HCT116 (cell line): ENCODE measurements around the gene GJD2.

ENCODE experiments used
- EZH2phosphoT487 ChIP-seq: fragments of 200-600 bp; IDR thresholded peaks from 2 replicates; pipeline ENCODE4 v1.6.1; 2018; ENCODE audit warnings: antibody characterized with exemption, borderline replicate concordance
- POLR2A ChIP-seq: IDR thresholded peaks from 2 replicates; pipeline ENCODE4 v1.7.0; 2011; ENCODE audit warnings: borderline replicate concordance; ENCODE audit not compliant: insufficient read depth, insufficient read length; ENCODE audit errors: extremely low read depth
- ZNF274 ChIP-seq: fragments of 200-500 bp; sonication (Bioruptor generic); IDR thresholded peaks from 2 replicates; pipeline ENCODE4 v1.6.1; 2014; ENCODE audit warnings: mild to moderate bottlenecking, low read depth, low read length, inconsistent platforms
- TF ChIP-seq, protein P1 (sequence below): IDR thresholded peaks from 2 replicates; pipeline ENCODE4 v1.6.1; 2012
- TF ChIP-seq, protein P2 (sequence below), 3 experiments: fragments of 200-600 bp in 1 of 3; sonication (generic) in 1 of 3; IDR thresholded peaks in 2 of 3; conservative IDR thresholded peaks in 1 of 3; 2 replicates each; pipeline ENCODE4 v1.5.1; 2012 to 2017; ENCODE audit warnings: low read depth in 2 of 3, low read length in 2 of 3, antibody characterized with exemption in 1 of 3, borderline replicate concordance in 1 of 3, control low read depth in 1 of 3, mild to moderate bottlenecking in 1 of 3, mixed read lengths in 1 of 3, mixed run types in 1 of 3, moderate library complexity in 1 of 3; ENCODE audit not compliant: insufficient read depth in 1 of 3

DNA sequence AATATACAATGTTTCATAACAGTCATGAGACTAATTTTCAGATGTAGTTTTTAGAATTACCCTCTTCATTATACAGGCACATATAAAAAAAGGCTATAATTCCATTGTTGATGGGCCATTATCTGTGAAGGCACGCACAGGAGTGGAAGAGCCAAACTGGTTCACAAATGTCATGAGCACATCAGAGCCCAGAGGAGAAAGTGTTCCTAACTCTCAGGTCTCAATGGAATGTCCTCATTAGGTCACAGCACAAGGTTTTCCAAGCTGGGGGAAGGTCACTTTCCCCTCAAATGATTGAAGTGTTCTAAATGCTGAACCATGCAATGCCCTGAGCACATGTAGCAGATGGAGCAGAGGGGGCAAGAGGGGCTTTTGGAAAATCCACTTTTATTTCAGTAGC is 41.2 kb downstream of the GJD2 start:
- no peak for TF ChIP-seq POLR2A
- TF ChIP-seq EZH2phosphoT487 = no peak
- TF ChIP-seq, protein P1, sequence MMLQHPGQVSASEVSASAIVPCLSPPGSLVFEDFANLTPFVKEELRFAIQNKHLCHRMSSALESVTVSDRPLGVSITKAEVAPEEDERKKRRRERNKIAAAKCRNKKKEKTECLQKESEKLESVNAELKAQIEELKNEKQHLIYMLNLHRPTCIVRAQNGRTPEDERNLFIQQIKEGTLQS = no peak
- TF ChIP-seq, protein P2, sequence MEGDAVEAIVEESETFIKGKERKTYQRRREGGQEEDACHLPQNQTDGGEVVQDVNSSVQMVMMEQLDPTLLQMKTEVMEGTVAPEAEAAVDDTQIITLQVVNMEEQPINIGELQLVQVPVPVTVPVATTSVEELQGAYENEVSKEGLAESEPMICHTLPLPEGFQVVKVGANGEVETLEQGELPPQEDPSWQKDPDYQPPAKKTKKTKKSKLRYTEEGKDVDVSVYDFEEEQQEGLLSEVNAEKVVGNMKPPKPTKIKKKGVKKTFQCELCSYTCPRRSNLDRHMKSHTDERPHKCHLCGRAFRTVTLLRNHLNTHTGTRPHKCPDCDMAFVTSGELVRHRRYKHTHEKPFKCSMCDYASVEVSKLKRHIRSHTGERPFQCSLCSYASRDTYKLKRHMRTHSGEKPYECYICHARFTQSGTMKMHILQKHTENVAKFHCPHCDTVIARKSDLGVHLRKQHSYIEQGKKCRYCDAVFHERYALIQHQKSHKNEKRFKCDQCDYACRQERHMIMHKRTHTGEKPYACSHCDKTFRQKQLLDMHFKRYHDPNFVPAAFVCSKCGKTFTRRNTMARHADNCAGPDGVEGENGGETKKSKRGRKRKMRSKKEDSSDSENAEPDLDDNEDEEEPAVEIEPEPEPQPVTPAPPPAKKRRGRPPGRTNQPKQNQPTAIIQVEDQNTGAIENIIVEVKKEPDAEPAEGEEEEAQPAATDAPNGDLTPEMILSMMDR (IDR thresholded peaks at IDR 0.05 in 2 of 3, conservative IDR thresholded peaks at IDR 0.05 in 1 of 3; ENCODE audit: borderline replicate concordance in 1 of 3, insufficient read depth in 1 of 3, low read depth in 2 of 3, low read length in 2 of 3) = no peak
- TF ChIP-seq ZNF274 = no peak
